H1 (cell line): Measurements from ENCODE around the gene ST14. TPM values are rescaled to one million over a fixed set of nuclear protein-coding genes. Genes with fewer than 3 reads are reported as not detected.

ENCODE experiments used
- MAX ChIP-seq: IDR thresholded peaks from 2 replicates; pipeline ENCODE4 v1.6.1; 2012; ENCODE audit warnings: inconsistent platforms
- polyA plus RNA-seq, 7 experiments: library from polyadenylated mRNA; depleted of rRNA in 3 of 7; stranded (reverse) in 5 of 7; unstranded in 2 of 7; fragments of >200 nt in 5 of 7; fragments of 200-250 nt in 2 of 7; gene quantifications; 1 replicate in 5 of 7; 2 replicates in 1 of 7; 4 replicates in 1 of 7; pipeline versions ENCODE4 v1.2.1 to v1.2.3, GENCODE V29; 2011 to 2013; ENCODE audit warnings: missing spikeins in 2 of 7, mixed read lengths in 2 of 7
- total RNA-seq: library from RNA; stranded (reverse); fragmentation: NEBNext Ultra II Directional; extraction: Animal tissue kit (Norgen Biotek cat#: 25700); gene quantifications from 2 replicates; pipeline ENCODE4 v1.2.1, GENCODE V29; 2021

ST14 gene
- total and polyA plus RNA-seq, 2 of the 8 experiments (the other 6 are each of a cell fraction or from before 2014, with no cell fraction given), result 22.4 to 24.9 TPM

GRCh38 chr11:130181295-130182272 lies 22.0 kb downstream of the ST14 start (continued):
- no peak for TF ChIP-seq MAX
